GM23338 (cell line): Measurements from ENCODE around the gene CRIP3. TPM values are rescaled to one million over a fixed set of nuclear protein-coding genes. Genes with fewer than 3 reads are reported as not detected.

Source experiments
- ATAC-seq: fragments of 200-7000 bp; cut with Tn5 transposase; 3 replicates; pipeline ENCODE4 v1.9.1; 2020
- DNase-seq: peaks from one replicate; pipeline ENCODE4 v3.0.0-alpha.2; 2015; ENCODE audit warnings: low spot score
- H2AFZ ChIP-seq: fragments of 200-600 bp; sonication (generic); 2 replicates; pipeline ENCODE4 v1.8.0; 2016; ENCODE audit warnings: antibody characterized with exemption, mild to moderate bottlenecking, moderate library complexity
- H3F3A ChIP-seq: fragments of 200-600 bp; sonication (generic); replicated peaks from 2 replicates; pipeline ENCODE4 v1.8.0; 2017; ENCODE audit warnings: antibody characterized with exemption, mixed run types, low read depth
- H3K27ac ChIP-seq: fragments of 200-600 bp; sonication (generic); 2 replicates; pipeline ENCODE4 v1.6.1; 2016; ENCODE audit warnings: low read depth
- H3K27me3 ChIP-seq: fragments of 200-600 bp; sonication (generic); 2 replicates; pipeline ENCODE4 v1.8.0; 2016; ENCODE audit warnings: mild to moderate bottlenecking, mixed run types, moderate library complexity; ENCODE audit not compliant: insufficient read depth
- H3K36me3 ChIP-seq: fragments of 200-600 bp; sonication (generic); 2 replicates; pipeline ENCODE4 v1.8.0; 2016; ENCODE audit warnings: mild to moderate bottlenecking; ENCODE audit not compliant: insufficient read depth
- H3K4me1 ChIP-seq: fragments of 200-600 bp; sonication (generic); 2 replicates; pipeline ENCODE4 v1.8.0; 2016; ENCODE audit warnings: mild to moderate bottlenecking, moderate library complexity; ENCODE audit not compliant: insufficient read depth
- H3K4me2 ChIP-seq: fragments of 200-600 bp; sonication (generic); 2 replicates; pipeline ENCODE4 v1.7.1; 2017; ENCODE audit warnings: mixed run types
- H3K4me3 ChIP-seq: fragments of 200-600 bp; sonication (generic); 2 replicates; pipeline ENCODE4 v1.6.1; 2016; ENCODE audit warnings: mixed run types
- H3K79me2 ChIP-seq: fragments of 200-600 bp; sonication (generic); replicated peaks from 2 replicates; pipeline ENCODE4 v1.8.0; 2017; ENCODE audit warnings: mild to moderate bottlenecking; ENCODE audit not compliant: insufficient read depth
- H3K9me2 ChIP-seq: fragments of 200-600 bp; sonication (generic); 2 replicates; pipeline ENCODE4 v1.8.0; 2017; ENCODE audit not compliant: insufficient read depth
- H4K20me1 ChIP-seq: fragments of 200-600 bp; sonication (generic); replicated peaks from 2 replicates; pipeline ENCODE4 v1.8.0; 2017; ENCODE audit warnings: mild to moderate bottlenecking; ENCODE audit not compliant: insufficient read depth
- H3K27ac Mint-ChIP-seq: 2 replicates; pipeline ENCODE4 v1.8.0; 2020; ENCODE audit warnings: inconsistent platforms, mild to moderate bottlenecking, moderate library complexity, mixed read lengths
- H3K27me3 Mint-ChIP-seq: 3 replicates; pipeline ENCODE4 v1.8.0; 2022; ENCODE audit warnings: low read depth, mild to moderate bottlenecking, moderate library complexity, mixed read lengths, inconsistent platforms; ENCODE audit not compliant: insufficient read depth, poor library complexity
- H3K36me3 Mint-ChIP-seq: 3 replicates; pipeline ENCODE4 v1.8.0; 2021; ENCODE audit warnings: low read depth, mild to moderate bottlenecking, inconsistent platforms, moderate library complexity, mixed read lengths
- H3K4me1 Mint-ChIP-seq: 3 replicates; pipeline ENCODE4 v1.8.0; 2020; ENCODE audit warnings: mild to moderate bottlenecking, inconsistent platforms, mixed read lengths
- H3K4me3 Mint-ChIP-seq: 3 replicates; pipeline ENCODE4 v1.8.0; 2021; ENCODE audit warnings: moderate library complexity, mild to moderate bottlenecking, inconsistent platforms, mixed read lengths
- H3K9me3 Mint-ChIP-seq: 3 replicates; pipeline ENCODE4 v1.8.0; 2020; ENCODE audit warnings: moderate library complexity, mild to moderate bottlenecking, inconsistent platforms, mixed read lengths
- EZH2 ChIP-seq: fragments of 200-600 bp; sonication (generic); IDR thresholded peaks from one replicate; pipeline ENCODE4 v1.8.0; 2017; ENCODE audit warnings: antibody characterized with exemption, mild to moderate bottlenecking, low read depth; ENCODE audit not compliant: unreplicated experiment
- EZH2phosphoT487 ChIP-seq: fragments of 200-600 bp; sonication (generic); IDR thresholded peaks from one replicate; pipeline ENCODE4 v1.8.1; 2018; ENCODE audit warnings: antibody characterized with exemption; ENCODE audit not compliant: unreplicated experiment
- JUNB ChIP-seq: IDR thresholded peaks from one replicate; pipeline ENCODE4 v1.6.1; 2016; ENCODE audit warnings: antibody characterized with exemption; ENCODE audit not compliant: unreplicated experiment
- STAT1 ChIP-seq: IDR thresholded peaks from one replicate; pipeline ENCODE4 v1.6.1; 2016; ENCODE audit warnings: antibody characterized with exemption; ENCODE audit not compliant: unreplicated experiment
- ZNF114 ChIP-seq: fragments of 250-450 bp; sonication (Bioruptor Pico); IDR thresholded peaks from 2 replicates; pipeline ENCODE4 v1.5.0; 2020; ENCODE audit warnings: mild to moderate bottlenecking, moderate library complexity
- polyA plus RNA-seq: library from polyadenylated mRNA; unstranded; fragments of >200 nt; fragmentation: Nextera tagmentation; extraction: Ambion mirVana; gene quantifications from 2 replicates; pipeline ENCODE4 v1.2.1, GENCODE V29; 2016
- total RNA-seq: library from RNA; depleted of rRNA; stranded (reverse); fragments of >200 nt; shearing (Covaris generic); gene quantifications from 2 replicates; pipeline ENCODE4 v1.2.3, GENCODE V29; 2014
- TF ChIP-seq, protein P1 (sequence below): IDR thresholded peaks from 2 replicates; pipeline ENCODE4 v1.6.1; 2016; ENCODE audit warnings: antibody characterized with exemption
- TF ChIP-seq, protein P2 (sequence below): fragments of 250-450 bp; sonication (Bioruptor Pico); IDR thresholded peaks from 2 replicates; pipeline ENCODE4 v1.5.0; 2020; ENCODE audit warnings: mild to moderate bottlenecking, moderate library complexity
- TF ChIP-seq, protein P3 (sequence below): IDR thresholded peaks from one replicate; pipeline ENCODE4 v1.6.1; 2018; ENCODE audit warnings: antibody characterized with exemption; ENCODE audit not compliant: unreplicated experiment

The CRIP3 gene
- total and polyA plus RNA-seq, 2 experiments from 2014 or later, result 22.0 to 36.0 TPM

DNA sequence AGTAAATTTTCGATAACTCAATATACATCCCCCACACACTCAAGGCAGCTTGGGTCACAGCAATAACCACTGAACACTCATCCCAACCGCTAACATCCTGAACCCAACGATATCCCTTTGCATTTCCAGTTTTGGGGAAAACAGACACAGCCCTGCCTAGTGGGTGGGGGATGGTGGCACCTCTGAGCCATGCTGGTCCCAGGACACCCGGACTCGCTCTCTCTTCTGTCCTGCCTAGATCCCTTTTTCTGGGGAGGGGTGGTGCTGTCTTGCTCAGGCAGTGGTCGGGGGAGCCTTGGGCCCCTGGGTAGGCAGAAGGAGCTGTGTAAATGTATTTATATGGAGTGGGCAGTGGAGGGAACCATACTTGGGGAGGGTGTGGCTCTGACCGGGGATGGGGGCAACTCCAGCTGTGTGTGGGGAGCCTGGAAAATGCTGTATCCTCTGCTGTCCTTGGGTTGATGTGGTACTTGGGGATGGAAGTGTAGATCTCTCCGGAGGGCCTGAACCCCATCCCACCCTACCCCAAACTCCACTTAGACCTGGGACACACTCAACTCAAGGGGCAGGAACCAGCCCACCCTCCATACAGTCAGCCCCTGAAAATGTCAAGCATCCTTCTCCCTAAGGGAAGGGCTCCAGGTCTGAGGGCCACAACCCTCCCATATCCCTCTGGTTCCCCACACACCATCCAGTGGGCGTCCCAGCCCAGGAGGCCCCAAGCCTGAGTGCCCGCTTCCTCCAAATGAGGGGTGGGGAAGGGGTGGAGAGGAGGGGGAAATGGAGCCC is 34.3 kb downstream of the CRIP3 start:
- no peak for TF ChIP-seq ZNF114 (CRISPR knock-in tag)
- TF ChIP-seq JUNB, result no peak
- TF ChIP-seq, protein P1, sequence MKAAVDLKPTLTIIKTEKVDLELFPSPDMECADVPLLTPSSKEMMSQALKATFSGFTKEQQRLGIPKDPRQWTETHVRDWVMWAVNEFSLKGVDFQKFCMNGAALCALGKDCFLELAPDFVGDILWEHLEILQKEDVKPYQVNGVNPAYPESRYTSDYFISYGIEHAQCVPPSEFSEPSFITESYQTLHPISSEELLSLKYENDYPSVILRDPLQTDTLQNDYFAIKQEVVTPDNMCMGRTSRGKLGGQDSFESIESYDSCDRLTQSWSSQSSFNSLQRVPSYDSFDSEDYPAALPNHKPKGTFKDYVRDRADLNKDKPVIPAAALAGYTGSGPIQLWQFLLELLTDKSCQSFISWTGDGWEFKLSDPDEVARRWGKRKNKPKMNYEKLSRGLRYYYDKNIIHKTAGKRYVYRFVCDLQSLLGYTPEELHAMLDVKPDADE, result no peak
- Histone ChIP-seq H3K79me2 (no peaks in the 10 kb centered on the region), H3K36me3 (no peaks in the 10 kb centered on the region), H3K27me3 (peaks cover 78% of the 10 kb centered on the region), H3K27ac (no peak overlapping the region), H3F3A (no peaks in the 10 kb centered on the region; the same call in 1 of the 2 replicates), H3K4me2 (peak overlapping the region; percentile 89), H2AFZ (peak overlapping the region; percentile 72; the same call in 1 of the 2 replicates), H4K20me1 (no peaks in the 10 kb centered on the region), H3K4me3 (peak overlapping the region; percentile 78), H3K9me2 (no peaks in the 10 kb centered on the region), H3K4me1 (peaks cover 29% of the 10 kb centered on the region)
- Mint-ChIP-seq H3K27me3 (peaks cover 55% of the 10 kb centered on the region), H3K9me3 (no peaks in the 10 kb centered on the region), H3K36me3 (no peaks in the 10 kb centered on the region), H3K27ac (no peak overlapping the region), H3K4me1 (peaks cover 44% of the 10 kb centered on the region), H3K4me3 (peak overlapping the region; percentile 81)
- DNase-seq (no peak), ATAC-seq (no peak)

DNA sequence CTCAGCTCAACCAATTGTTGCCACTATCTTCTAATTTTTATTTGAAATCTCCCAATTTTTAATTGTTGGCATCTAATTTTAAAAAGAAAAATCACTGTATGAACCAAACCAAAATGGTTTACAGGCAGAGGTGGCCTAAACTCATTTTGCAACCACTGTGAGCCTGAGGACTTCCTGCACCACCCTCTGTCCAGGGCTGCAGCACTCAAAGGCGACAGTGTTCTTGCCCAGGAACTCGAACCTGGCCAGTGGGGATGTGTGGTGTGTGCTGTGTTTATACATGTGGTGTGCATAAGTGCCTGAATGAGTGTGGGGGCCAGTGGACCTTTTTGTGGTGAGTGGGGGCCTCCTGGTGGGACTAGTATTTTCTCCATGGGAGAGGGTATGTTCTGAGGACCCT is 34.9 kb downstream of the CRIP3 start:
- Histone ChIP-seq H2AFZ (no peak overlapping the region), H3F3A (no peaks in the 10 kb centered on the region; the same call in 1 of the 2 replicates), H4K20me1 (no peaks in the 10 kb centered on the region), H3K9me2 (no peaks in the 10 kb centered on the region), H3K27me3 (peaks cover 84% of the 10 kb centered on the region), H3K4me1 (peaks cover 25% of the 10 kb centered on the region), H3K27ac (no peak overlapping the region), H3K36me3 (no peaks in the 10 kb centered on the region), H3K79me2 (no peaks in the 10 kb centered on the region), H3K4me2 (no peak overlapping the region), H3K4me3 (no peak overlapping the region)
- Mint-ChIP-seq H3K4me3 (no peak overlapping the region), H3K9me3 (no peaks in the 10 kb centered on the region), H3K4me1 (peaks cover 45% of the 10 kb centered on the region), H3K36me3 (no peaks in the 10 kb centered on the region), H3K27ac (no peak overlapping the region), H3K27me3 (peaks cover 60% of the 10 kb centered on the region)
- no peak for DNase-seq
- no peak for ATAC-seq
- no peak for TF ChIP-seq ZNF114 (CRISPR knock-in tag)
- TF ChIP-seq, protein P2, sequence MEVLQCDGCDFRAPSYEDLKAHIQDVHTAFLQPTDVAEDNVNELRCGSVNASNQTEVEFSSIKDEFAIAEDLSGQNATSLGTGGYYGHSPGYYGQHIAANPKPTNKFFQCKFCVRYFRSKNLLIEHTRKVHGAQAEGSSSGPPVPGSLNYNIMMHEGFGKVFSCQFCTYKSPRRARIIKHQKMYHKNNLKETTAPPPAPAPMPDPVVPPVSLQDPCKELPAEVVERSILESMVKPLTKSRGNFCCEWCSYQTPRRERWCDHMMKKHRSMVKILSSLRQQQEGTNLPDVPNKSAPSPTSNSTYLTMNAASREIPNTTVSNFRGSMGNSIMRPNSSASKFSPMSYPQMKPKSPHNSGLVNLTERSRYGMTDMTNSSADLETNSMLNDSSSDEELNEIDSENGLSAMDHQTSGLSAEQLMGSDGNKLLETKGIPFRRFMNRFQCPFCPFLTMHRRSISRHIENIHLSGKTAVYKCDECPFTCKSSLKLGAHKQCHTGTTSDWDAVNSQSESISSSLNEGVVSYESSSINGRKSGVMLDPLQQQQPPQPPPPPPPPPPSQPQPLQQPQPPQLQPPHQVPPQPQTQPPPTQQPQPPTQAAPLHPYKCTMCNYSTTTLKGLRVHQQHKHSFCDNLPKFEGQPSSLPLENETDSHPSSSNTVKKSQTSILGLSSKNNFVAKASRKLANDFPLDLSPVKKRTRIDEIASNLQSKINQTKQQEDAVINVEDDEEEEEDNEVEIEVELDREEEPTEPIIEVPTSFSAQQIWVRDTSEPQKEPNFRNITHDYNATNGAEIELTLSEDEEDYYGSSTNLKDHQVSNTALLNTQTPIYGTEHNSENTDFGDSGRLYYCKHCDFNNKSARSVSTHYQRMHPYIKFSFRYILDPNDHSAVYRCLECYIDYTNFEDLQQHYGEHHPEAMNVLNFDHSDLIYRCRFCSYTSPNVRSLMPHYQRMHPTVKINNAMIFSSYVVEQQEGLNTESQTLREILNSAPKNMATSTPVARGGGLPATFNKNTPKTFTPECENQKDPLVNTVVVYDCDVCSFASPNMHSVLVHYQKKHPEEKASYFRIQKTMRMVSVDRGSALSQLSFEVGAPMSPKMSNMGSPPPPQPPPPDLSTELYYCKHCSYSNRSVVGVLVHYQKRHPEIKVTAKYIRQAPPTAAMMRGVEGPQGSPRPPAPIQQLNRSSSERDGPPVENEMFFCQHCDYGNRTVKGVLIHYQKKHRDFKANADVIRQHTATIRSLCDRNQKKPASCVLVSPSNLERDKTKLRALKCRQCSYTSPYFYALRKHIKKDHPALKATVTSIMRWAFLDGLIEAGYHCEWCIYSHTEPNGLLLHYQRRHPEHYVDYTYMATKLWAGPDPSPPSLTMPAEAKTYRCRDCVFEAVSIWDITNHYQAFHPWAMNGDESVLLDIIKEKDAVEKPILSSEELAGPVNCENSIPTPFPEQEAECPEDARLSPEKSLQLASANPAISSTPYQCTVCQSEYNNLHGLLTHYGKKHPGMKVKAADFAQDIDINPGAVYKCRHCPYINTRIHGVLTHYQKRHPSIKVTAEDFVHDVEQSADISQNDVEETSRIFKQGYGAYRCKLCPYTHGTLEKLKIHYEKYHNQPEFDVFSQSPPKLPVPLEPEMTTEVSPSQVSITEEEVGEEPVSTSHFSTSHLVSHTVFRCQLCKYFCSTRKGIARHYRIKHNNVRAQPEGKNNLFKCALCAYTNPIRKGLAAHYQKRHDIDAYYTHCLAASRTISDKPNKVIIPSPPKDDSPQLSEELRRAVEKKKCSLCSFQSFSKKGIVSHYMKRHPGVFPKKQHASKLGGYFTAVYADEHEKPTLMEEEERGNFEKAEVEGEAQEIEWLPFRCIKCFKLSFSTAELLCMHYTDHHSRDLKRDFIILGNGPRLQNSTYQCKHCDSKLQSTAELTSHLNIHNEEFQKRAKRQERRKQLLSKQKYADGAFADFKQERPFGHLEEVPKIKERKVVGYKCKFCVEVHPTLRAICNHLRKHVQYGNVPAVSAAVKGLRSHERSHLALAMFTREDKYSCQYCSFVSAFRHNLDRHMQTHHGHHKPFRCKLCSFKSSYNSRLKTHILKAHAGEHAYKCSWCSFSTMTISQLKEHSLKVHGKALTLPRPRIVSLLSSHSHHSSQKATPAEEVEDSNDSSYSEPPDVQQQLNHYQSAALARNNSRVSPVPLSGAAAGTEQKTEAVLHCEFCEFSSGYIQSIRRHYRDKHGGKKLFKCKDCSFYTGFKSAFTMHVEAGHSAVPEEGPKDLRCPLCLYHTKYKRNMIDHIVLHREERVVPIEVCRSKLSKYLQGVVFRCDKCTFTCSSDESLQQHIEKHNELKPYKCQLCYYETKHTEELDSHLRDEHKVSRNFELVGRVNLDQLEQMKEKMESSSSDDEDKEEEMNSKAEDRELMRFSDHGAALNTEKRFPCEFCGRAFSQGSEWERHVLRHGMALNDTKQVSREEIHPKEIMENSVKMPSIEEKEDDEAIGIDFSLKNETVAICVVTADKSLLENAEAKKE (CRISPR knock-in tag), result no peak
- TF ChIP-seq STAT1, result no peak
- no peak for TF ChIP-seq EZH2
- no peak for TF ChIP-seq JUNB
- TF ChIP-seq, protein P3, sequence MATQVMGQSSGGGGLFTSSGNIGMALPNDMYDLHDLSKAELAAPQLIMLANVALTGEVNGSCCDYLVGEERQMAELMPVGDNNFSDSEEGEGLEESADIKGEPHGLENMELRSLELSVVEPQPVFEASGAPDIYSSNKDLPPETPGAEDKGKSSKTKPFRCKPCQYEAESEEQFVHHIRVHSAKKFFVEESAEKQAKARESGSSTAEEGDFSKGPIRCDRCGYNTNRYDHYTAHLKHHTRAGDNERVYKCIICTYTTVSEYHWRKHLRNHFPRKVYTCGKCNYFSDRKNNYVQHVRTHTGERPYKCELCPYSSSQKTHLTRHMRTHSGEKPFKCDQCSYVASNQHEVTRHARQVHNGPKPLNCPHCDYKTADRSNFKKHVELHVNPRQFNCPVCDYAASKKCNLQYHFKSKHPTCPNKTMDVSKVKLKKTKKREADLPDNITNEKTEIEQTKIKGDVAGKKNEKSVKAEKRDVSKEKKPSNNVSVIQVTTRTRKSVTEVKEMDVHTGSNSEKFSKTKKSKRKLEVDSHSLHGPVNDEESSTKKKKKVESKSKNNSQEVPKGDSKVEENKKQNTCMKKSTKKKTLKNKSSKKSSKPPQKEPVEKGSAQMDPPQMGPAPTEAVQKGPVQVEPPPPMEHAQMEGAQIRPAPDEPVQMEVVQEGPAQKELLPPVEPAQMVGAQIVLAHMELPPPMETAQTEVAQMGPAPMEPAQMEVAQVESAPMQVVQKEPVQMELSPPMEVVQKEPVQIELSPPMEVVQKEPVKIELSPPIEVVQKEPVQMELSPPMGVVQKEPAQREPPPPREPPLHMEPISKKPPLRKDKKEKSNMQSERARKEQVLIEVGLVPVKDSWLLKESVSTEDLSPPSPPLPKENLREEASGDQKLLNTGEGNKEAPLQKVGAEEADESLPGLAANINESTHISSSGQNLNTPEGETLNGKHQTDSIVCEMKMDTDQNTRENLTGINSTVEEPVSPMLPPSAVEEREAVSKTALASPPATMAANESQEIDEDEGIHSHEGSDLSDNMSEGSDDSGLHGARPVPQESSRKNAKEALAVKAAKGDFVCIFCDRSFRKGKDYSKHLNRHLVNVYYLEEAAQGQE, result no peak
- no peak for TF ChIP-seq EZH2phosphoT487
- TF ChIP-seq, protein P1, result no peak
